GM12873 (cell line): ENCODE measurements around the gene LDAH.

Source experiments
- CTCF ChIP-seq: IDR thresholded peaks from 2 replicates; pipeline ENCODE4 v1.5.1; 2012; ENCODE audit warnings: low read depth, mild to moderate bottlenecking, moderate library complexity, low read length, control low read depth; ENCODE audit not compliant: insufficient read depth; ENCODE audit errors: missing control alignments

Gene LDAH

GRCh38 chr2:20722592-20723240 lies 100.2 kb downstream of the LDAH start:
- no peak for TF ChIP-seq CTCF

- TF ChIP-seq CTCF = no peak
Measured at GRCh38 chr2:20717641-20718040, 105.3 kb downstream of the LDAH start.

- TF ChIP-seq CTCF = no peak
Measured at GRCh38 chr2:20707601-20708000, 115.3 kb downstream of the LDAH start.

GRCh38 chr2:20706786-20707185 lies 116.1 kb downstream of the LDAH start:
- TF ChIP-seq CTCF = no peak

- no peak for TF ChIP-seq CTCF
Measured at GRCh38 chr2:20706217-20706616, 116.7 kb downstream of the LDAH start.

GRCh38 chr2:20704886-20705285 lies 118.0 kb downstream of the LDAH start:
- no peak for TF ChIP-seq CTCF

- no peak for TF ChIP-seq CTCF
Measured at GRCh38 chr2:20702563-20702962, 120.3 kb downstream of the LDAH start.
